Measurements from ENCODE around the gene MROH2B.

- no peak for TF ChIP-seq POLR2AphosphoS5 (IDR thresholded peaks at IDR 0.05; ENCODE audit: low read depth)
- TF ChIP-seq CTCF (IDR thresholded peaks at IDR 0.05; ENCODE audit: insufficient read depth, low read length) = no peak
- no peak for TF ChIP-seq REST (IDR thresholded peaks at IDR 0.05; ENCODE audit: insufficient replicate concordance, low read depth)
These were observed 95.1 kb downstream of the MROH2B start for GRCh38 chr5:40976041-40976440.
